Endothelial cell of umbilical vein (primary cell): ENCODE results near the gene GNB1L.

ENCODE experiments used
- POLR2A ChIP-seq: IDR thresholded peaks from 2 replicates; pipeline ENCODE4 v1.6.1; 2012; ENCODE audit warnings: low read depth, mild to moderate bottlenecking, control low read depth, low read length
- TF ChIP-seq, protein P1 (sequence below), 2 donors: IDR thresholded peaks; 1 replicate in 1 of 2; 2 replicates in 1 of 2; pipeline ENCODE4 v1.5.1; 2011; ENCODE audit warnings: low read length in 2 of 2, mild to moderate bottlenecking in 2 of 2, moderate library complexity in 2 of 2, control low read depth in 1 of 2, inconsistent platforms in 1 of 2, low read depth in 1 of 2; ENCODE audit not compliant: insufficient read depth in 1 of 2; ENCODE audit errors: extremely low read depth in 1 of 2

DNA sequence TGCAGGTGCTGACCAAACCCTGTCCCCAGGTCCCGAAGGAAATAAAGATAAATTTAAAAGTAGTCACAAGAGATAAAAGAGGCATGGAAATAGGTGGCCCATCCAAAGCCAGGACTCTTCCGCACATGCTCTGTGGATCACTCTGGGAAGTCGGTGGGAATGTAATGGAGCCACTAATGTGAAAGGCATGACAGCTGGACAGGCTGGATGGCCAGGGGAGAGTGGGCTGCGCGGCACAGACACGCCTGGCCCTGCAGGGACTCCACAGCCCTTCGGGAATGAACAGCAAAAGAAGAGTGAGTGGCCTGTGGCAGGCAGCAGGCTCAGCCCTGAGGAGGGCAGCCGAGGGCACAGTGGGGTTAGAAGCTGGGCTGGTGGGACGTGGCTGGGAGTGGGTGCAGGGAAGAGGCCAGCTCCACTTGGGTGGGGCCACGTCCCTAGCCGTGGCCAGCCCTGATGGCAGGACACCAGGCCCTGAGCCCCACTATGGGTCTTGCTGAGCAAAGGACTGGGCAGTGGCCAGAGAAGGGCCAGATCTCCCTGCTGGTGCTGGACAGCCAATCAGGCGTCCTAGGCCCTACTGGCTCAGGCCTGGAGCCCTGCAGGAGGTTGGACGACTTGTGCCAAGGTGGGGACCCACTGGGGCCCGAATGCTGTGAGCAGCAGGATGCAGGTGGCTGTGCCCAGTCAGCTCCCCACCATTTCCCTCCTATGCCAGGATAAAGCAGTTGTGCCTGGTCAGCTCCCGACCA lies 31.3 kb upstream of the GNB1L start:
- TF ChIP-seq, protein P1, sequence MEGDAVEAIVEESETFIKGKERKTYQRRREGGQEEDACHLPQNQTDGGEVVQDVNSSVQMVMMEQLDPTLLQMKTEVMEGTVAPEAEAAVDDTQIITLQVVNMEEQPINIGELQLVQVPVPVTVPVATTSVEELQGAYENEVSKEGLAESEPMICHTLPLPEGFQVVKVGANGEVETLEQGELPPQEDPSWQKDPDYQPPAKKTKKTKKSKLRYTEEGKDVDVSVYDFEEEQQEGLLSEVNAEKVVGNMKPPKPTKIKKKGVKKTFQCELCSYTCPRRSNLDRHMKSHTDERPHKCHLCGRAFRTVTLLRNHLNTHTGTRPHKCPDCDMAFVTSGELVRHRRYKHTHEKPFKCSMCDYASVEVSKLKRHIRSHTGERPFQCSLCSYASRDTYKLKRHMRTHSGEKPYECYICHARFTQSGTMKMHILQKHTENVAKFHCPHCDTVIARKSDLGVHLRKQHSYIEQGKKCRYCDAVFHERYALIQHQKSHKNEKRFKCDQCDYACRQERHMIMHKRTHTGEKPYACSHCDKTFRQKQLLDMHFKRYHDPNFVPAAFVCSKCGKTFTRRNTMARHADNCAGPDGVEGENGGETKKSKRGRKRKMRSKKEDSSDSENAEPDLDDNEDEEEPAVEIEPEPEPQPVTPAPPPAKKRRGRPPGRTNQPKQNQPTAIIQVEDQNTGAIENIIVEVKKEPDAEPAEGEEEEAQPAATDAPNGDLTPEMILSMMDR (IDR thresholded peaks at IDR 0.05; ENCODE audit: extremely low read depth in 1 of 2, insufficient read depth in 1 of 2, low read depth in 1 of 2, low read length in 2 of 2), result no peak
- no peak for TF ChIP-seq POLR2A
